ENCODE measurements around the gene ITGA5.

The ITGA5 gene

DNA sequence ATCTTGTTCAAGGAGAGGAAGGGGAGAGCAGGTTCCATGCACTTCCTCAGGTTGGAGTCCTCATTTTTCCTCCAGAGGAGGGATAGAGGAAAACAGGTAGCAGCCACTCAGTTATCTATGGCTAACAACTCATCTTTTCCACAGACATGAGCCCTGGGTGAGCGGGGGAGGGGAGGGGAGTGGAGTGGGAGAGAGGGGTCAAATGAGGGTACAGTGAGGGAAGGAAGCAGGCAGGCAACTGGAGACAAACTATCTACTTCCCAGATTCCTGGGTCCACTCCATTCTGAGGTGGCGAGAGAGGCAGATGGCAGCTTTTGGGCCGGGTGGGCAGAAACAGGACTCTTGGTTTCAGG lies 32.0 kb downstream of the ITGA5 start:
- DNase-seq, result no peak

GRCh38 chr12:54386403-54387113 lies 32.5 kb downstream of the ITGA5 start:
- no peak for DNase-seq

DNA sequence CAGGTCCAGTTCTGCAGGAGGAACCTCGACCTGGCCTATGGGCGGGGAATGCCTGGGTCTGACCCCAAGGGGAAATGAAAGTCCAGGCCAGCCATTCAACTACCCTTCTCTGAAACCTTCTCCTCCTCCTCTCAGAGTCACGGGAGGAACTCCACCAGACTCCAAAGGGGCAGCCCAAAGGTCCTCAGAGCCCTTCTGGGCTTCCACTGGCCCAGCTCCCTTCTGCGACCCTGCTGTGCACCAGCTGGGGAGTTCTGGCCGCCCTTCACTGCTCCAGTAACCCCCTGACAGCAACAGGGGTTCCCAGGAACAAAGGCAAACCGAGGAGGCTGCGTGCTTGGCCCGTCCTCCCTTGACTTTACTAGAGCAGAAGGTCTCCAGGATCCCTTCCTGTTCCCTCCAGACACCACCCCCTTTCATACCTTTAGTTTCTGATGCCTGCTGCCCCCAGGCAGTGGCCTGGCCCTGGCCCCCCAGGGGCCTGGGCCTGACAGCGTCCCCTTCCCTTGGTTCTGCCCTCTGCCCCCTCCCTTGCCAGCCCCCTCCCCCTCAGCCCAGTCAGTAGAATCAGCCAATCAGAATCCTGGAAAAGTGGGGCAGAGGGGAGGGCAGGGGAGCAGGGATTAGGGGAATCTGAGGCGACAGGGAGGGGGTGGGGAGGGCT lies 33.7 kb downstream of the ITGA5 start:
- no peak for DNase-seq

DNA sequence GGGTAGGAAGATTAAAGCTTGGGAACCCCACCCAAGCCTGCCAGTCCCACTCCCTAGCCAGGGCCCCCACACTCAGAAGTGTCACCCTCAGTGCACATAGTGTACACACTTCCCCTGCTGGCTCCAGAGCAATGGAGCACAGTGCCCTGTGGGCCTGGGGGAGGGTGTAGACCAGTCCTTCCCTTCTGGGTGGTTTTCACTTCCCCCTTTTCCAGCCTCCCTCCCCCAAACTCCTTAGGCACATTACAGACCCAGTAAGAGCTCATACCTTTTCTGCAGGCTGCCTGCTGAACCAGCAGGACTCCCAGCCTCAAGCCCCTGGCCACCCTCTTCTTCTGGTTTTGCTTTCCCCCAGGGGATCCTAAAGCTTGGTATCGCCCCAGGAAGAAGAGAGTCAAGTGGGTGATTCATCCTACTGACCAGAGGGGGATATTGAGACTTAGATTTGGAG lies 34.5 kb downstream of the ITGA5 start, which contains the start of gene ZNF385A:
ZNF385A (minus strand) TSS at position 143 of the 451 bp plus-strand sequence. CDS start 219 bp downstream, outside the sequence.
- DNase-seq, result no peak

DNA sequence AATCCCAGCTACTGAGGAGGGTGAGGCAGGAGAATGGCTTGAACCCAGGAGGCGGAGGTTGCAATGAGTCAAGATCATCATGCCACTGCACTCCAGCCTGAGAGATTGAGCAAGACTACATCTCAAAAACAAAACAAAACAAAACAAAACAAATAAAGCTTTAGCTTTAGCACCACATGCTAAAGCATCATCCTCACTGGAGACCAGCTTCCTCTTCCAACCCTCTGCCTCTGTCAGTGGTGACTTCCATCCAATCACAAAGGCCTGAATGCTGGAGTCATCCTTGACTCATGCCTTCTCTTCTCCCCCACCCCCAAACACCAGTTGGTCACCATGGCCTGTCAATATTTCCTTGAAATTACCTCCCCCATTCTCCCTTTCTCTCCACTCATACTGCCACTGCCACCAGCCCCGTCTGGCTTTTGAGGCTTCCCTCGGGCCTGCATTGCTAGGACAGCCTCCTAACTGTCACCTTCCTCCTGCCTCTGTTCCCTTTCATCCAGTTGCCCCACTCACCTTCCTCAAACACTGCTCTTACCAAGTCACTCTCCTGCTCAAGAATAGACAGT lies 35.9 kb downstream of the ITGA5 start:
- DNase-seq, result no peak

GRCh38 chr12:54381136-54381535 lies 37.9 kb downstream of the ITGA5 start:
- no peak for DNase-seq

- DNase-seq, result peak; percentile 56
Measured at GRCh38 chr12:54379398-54380201, 39.5 kb downstream of the ITGA5 start.

GRCh38 chr12:54378796-54379397 lies 40.2 kb downstream of the ITGA5 start:
- DNase-seq, result no peak

- DNase-seq, result no peak
Measured at GRCh38 chr12:54377797-54378515, 41.1 kb downstream of the ITGA5 start.

- DNase-seq, result no peak
Measured at GRCh38 chr12:54377007-54377406, 42.1 kb downstream of the ITGA5 start.

- no peak for DNase-seq
Measured at GRCh38 chr12:54376596-54376995, 42.5 kb downstream of the ITGA5 start.

- DNase-seq, result no peak
Measured at GRCh38 chr12:54375259-54375579, 43.8 kb downstream of the ITGA5 start.

GRCh38 chr12:54374562-54375258 lies 44.4 kb downstream of the ITGA5 start:
- DNase-seq, result peak; percentile 42

GRCh38 chr12:54373649-54374561 lies 45.2 kb downstream of the ITGA5 start:
- no peak for DNase-seq

GRCh38 chr12:54372113-54372806 lies 46.8 kb downstream of the ITGA5 start:
- no peak for DNase-seq

DNA sequence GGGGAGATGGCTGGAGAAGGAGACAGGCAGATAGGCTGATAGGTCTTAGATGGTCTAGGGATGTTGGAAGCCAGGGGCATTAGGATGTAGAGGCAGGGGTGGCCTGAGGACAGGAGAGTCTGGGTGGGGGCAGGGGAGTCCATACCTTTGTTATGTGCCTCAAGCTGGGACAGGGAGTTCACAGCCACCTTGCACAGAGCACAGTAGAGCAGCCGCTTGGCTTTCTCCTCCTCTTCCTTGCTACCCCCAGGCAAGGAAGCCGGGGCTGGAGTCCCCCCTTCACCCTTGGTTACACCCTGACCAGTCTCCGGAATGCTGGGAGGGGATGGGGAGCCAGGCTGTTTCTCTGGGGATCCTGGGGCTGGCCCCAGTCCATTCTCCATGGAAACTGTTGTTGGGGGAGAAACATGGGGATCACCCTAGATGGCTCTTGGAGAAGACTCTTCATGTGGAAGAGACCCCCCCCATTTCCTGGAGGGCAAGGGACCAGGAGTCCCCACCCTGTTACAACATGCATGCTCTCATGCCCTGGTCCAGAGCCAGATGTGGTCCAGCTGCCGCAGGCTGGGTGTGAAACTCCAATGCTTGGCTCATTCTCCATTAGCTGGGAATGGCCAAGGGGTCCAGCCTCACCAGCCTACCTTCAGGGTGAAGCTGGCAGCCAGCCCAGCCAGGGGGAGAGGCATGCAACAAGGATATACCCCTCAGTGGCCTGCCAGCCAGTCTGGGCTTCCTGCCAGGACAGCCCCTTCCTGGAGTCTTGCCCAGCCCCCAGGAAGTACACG lies 47.5 kb downstream of the ITGA5 start:
- peak; percentile 90 for DNase-seq

DNA sequence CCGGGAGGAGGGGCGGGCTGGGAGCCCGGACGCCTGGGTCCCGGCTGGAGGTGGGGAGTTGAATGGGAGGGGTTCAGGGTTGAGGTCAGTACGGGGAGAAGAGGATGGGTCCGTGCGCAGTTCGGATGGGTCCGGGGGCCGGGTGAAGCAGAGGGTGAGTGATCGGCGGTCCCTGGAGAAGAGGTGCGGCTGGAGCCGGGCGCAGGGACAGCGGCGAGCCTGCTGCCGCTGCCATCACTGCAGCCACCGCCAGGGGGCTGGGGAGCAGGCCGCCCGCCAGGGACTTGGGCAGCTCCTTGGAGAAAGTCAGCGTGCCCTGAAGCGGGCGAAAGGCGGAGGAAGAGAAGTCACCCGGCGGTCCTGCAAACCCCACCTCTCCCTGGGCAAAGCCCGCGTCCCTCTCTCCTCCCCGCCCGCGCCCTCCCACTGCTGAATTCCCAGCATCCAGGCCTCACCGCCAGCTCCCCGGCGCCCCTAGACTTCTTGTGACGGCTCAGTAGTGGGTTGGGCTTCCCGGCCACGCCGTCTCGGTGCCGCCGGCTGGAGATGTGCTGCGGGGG lies 48.8 kb downstream of the ITGA5 start:
- no peak for DNase-seq

DNA sequence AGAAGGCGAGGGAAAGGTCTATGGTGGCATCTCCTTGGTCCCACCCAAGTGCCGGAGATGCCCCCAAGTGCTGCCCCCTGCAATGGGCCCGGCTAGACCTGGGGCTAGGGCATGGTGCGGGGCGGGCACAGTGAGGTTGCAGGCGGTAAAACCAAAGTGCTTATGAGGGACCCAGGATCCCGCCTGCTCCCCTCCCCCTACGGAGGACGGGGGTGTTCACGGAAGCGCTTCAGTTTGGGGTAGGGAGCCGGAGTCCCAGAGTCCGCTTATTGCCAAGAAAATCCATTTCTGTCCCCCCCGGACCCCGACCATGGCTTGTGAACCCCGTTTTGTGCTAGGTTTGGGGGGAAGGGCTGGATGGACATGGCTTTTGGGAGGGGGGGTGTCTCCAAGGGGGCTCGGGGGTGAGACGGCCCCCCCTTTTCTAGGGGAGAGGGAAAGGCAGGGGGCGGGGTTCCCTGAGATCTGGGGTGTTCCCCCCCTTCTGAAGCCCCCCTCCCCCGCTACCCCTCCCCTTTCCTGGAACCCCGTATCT lies 49.4 kb downstream of the ITGA5 start:
- DNase-seq, result no peak
